ENCODE data around the gene PTPRA.
"Not testable (repeated sequence)": the region's sequence is repeated elsewhere in the genome, so short reads cannot be mapped to it uniquely, and the experiment has no call there.

Gene PTPRA

DNA sequence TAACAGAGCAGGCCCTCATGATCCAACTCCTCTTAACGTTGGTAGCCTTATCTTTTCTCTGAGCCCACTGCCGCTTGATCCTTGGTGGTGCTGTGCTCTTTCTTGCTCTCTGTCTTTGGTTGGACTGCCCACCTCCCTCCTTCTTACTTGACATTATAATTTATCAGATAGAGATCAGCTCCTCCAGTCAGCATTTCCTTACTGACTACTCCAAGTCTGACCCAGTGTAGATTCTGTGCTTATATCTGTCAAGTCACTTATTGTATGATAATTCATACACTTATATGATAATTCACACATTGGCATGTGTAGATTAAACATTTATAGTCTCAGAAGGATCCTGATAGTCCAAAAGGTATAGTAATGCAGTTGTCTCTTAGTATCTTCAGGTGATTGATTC lies 18.1 kb downstream of the PTPRA start:
- Histone ChIP-seq H3K27me3 (ENCODE audit: control insufficient read depth in 1 of 2, insufficient read depth in 2 of 2, low read length in 2 of 2) (no peaks in the 10 kb centered on the region), H3K4me1 (ENCODE audit: insufficient read depth, low read length) (peaks cover 16% of the 10 kb centered on the region), H3K9me3 (ENCODE audit: low read length) (no peaks in the 10 kb centered on the region), H3K36me3 (ENCODE audit: insufficient read depth, low read length) (no peaks in the 10 kb centered on the region), H3K9ac (ENCODE audit: low read length) (no peak overlapping the region), H3K27ac (ENCODE audit: low read depth, low read length) (no peak overlapping the region), H3K4me3 (ENCODE audit: low read depth in 1 of 2, low read length in 2 of 2) (no peak overlapping the region)

GRCh38 chr20:2892376-2892775 lies 19.1 kb downstream of the PTPRA start:
- Histone ChIP-seq H3K4me3 (ENCODE audit: low read depth in 1 of 2, low read length in 2 of 2) (no peak overlapping the region), H3K27ac (ENCODE audit: low read depth, low read length) (no peak overlapping the region)

DNA sequence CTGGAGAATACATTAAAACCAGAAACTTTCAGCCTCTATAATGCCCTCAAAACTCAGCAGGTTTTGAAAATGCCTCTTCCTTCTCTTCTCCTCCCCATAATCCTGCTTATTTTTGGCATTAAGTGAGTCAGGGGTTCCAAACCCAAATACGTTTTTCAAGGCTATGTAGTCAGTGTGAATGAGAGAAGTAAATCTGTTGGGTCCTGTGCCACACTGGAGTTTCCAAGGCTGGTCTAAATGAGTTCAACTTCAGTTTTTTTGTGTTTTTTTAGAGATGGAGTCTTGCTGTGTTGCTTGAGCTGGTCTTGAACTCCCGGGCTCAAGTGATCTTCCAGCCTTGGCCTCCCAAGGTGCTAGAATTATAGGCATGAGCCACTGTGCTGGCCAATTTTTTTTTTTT lies 20.9 kb downstream of the PTPRA start:
- H3K4me3 ChIP-seq (ENCODE audit: low read depth in 1 of 2, low read length in 2 of 2): no peak overlapping the region
- H3K27me3 ChIP-seq (ENCODE audit: control insufficient read depth in 1 of 2, insufficient read depth in 2 of 2, low read length in 2 of 2): no peaks in the 10 kb centered on the region
- H3K36me3 ChIP-seq (ENCODE audit: insufficient read depth, low read length): no peaks in the 10 kb centered on the region
- peaks cover 12% of the 10 kb centered on the region for H3K4me1 ChIP-seq (ENCODE audit: insufficient read depth, low read length)
- H3K9me3 ChIP-seq (ENCODE audit: low read length): no peaks in the 10 kb centered on the region
- no peak overlapping the region for H3K9ac ChIP-seq (ENCODE audit: low read length)
- H3K27ac ChIP-seq (ENCODE audit: low read depth, low read length): no peak overlapping the region

More at GRCh38 chr20:2892376-2892775, 19.1 kb downstream of the PTPRA start:
- Histone ChIP-seq H3K9ac (ENCODE audit: low read length) (no peak overlapping the region), H3K4me1 (ENCODE audit: insufficient read depth, low read length) (peaks cover 16% of the 10 kb centered on the region), H3K9me3 (ENCODE audit: low read length) (no peaks in the 10 kb centered on the region), H3K27me3 (ENCODE audit: control insufficient read depth in 1 of 2, insufficient read depth in 2 of 2, low read length in 2 of 2) (no peaks in the 10 kb centered on the region), H3K36me3 (ENCODE audit: insufficient read depth, low read length) (no peaks in the 10 kb centered on the region)

DNA sequence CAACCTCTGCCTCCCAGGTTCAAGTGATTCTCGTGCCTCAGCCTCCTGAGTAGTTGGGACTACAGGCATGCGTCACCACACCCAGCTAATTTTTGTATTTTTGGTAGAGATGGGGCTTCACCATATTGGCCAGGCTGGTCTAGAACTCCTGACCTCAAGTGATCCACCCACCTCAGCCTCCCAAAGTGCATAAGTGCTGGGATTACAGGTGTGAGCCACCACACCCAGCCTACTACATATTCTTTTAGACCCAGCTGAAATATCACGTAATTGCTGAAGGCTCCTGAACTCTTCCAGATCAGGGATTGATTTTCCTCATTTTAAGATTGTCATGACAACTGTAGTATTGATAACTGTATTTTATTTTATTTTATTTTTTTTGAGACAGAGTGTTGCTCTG lies 21.9 kb downstream of the PTPRA start:
- H3K27me3 ChIP-seq (ENCODE audit: control insufficient read depth in 1 of 2, insufficient read depth in 2 of 2, low read length in 2 of 2); H3K9ac ChIP-seq (ENCODE audit: low read length); H3K27ac ChIP-seq (ENCODE audit: low read depth, low read length); H3K36me3 ChIP-seq (ENCODE audit: insufficient read depth, low read length); H3K4me3 ChIP-seq (ENCODE audit: low read depth in 1 of 2, low read length in 2 of 2); H3K9me3 ChIP-seq (ENCODE audit: low read length): not testable (repeated sequence)
- H3K4me1 ChIP-seq (ENCODE audit: insufficient read depth, low read length): peaks cover 12% of the 10 kb centered on the region

GRCh38 chr20:2899243-2899642 lies 26.0 kb downstream of the PTPRA start:
- H3K27me3 ChIP-seq (ENCODE audit: control insufficient read depth in 1 of 2, insufficient read depth in 2 of 2, low read length in 2 of 2): no peaks in the 10 kb centered on the region
- no peak overlapping the region for H3K9ac ChIP-seq (ENCODE audit: low read length)
- H3K4me1 ChIP-seq (ENCODE audit: insufficient read depth, low read length): no peaks in the 10 kb centered on the region
- no peaks in the 10 kb centered on the region for H3K36me3 ChIP-seq (ENCODE audit: insufficient read depth, low read length)
- no peak overlapping the region for H3K4me3 ChIP-seq (ENCODE audit: low read depth in 1 of 2, low read length in 2 of 2)
- H3K27ac ChIP-seq (ENCODE audit: low read depth, low read length): no peak overlapping the region
- no peaks in the 10 kb centered on the region for H3K9me3 ChIP-seq (ENCODE audit: low read length)

GRCh38 chr20:2900845-2901592 lies 27.7 kb downstream of the PTPRA start:
- Histone ChIP-seq H3K27ac (ENCODE audit: low read depth, low read length) (no peak overlapping the region), H3K4me1 (ENCODE audit: insufficient read depth, low read length) (no peaks in the 10 kb centered on the region), H3K9me3 (ENCODE audit: low read length) (no peaks in the 10 kb centered on the region), H3K27me3 (ENCODE audit: control insufficient read depth in 1 of 2, insufficient read depth in 2 of 2, low read length in 2 of 2) (no peaks in the 10 kb centered on the region), H3K9ac (ENCODE audit: low read length) (no peak overlapping the region), H3K36me3 (ENCODE audit: insufficient read depth, low read length) (no peaks in the 10 kb centered on the region), H3K4me3 (ENCODE audit: low read depth in 1 of 2, low read length in 2 of 2) (no peak overlapping the region)

DNA sequence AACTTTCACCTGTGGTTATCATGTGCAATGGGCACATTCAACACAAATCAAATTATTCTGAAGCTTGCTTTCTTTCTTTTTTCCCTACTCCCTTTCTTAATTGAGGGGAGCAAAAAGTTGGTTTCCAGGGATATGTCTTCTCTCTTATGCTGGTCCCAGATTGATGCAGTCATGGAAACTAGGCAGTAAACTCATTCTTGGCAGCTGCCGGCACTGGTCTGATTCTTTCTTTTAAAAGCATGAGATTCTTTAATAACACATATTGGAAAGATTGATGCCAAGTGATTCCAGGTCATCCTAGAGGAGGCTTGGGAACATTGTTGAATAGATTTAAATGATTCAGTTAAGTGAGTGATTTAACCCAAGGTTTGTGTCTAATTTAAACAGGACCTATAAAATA lies 29.0 kb downstream of the PTPRA start:
- Histone ChIP-seq H3K27ac (ENCODE audit: low read depth, low read length) (no peak overlapping the region), H3K9ac (ENCODE audit: low read length) (no peak overlapping the region), H3K36me3 (ENCODE audit: insufficient read depth, low read length) (no peaks in the 10 kb centered on the region), H3K27me3 (ENCODE audit: control insufficient read depth in 1 of 2, insufficient read depth in 2 of 2, low read length in 2 of 2) (no peaks in the 10 kb centered on the region), H3K4me1 (ENCODE audit: insufficient read depth, low read length) (no peaks in the 10 kb centered on the region), H3K4me3 (ENCODE audit: low read depth in 1 of 2, low read length in 2 of 2) (no peak overlapping the region), H3K9me3 (ENCODE audit: low read length) (no peaks in the 10 kb centered on the region)

GRCh38 chr20:2902818-2903217 lies 29.5 kb downstream of the PTPRA start:
- Histone ChIP-seq H3K4me1 (ENCODE audit: insufficient read depth, low read length) (no peaks in the 10 kb centered on the region), H3K9ac (ENCODE audit: low read length) (no peak overlapping the region), H3K36me3 (ENCODE audit: insufficient read depth, low read length) (no peaks in the 10 kb centered on the region), H3K27me3 (ENCODE audit: control insufficient read depth in 1 of 2, insufficient read depth in 2 of 2, low read length in 2 of 2) (no peaks in the 10 kb centered on the region), H3K27ac (ENCODE audit: low read depth, low read length) (no peak overlapping the region), H3K9me3 (ENCODE audit: low read length) (no peaks in the 10 kb centered on the region), H3K4me3 (ENCODE audit: low read depth in 1 of 2, low read length in 2 of 2) (no peak overlapping the region)

GRCh38 chr20:2903686-2904085 lies 30.4 kb downstream of the PTPRA start:
- Histone ChIP-seq H3K4me3 (ENCODE audit: low read depth in 1 of 2, low read length in 2 of 2) (no peak overlapping the region), H3K36me3 (ENCODE audit: insufficient read depth, low read length) (no peaks in the 10 kb centered on the region), H3K9ac (ENCODE audit: low read length) (no peak overlapping the region), H3K27me3 (ENCODE audit: control insufficient read depth in 1 of 2, insufficient read depth in 2 of 2, low read length in 2 of 2) (no peaks in the 10 kb centered on the region), H3K4me1 (ENCODE audit: insufficient read depth, low read length) (no peaks in the 10 kb centered on the region), H3K27ac (ENCODE audit: low read depth, low read length) (no peak overlapping the region), H3K9me3 (ENCODE audit: low read length) (no peaks in the 10 kb centered on the region)

- Histone ChIP-seq H3K4me1 (ENCODE audit: insufficient read depth, low read length) (no peaks in the 10 kb centered on the region), H3K36me3 (ENCODE audit: insufficient read depth, low read length) (no peaks in the 10 kb centered on the region), H3K27me3 (ENCODE audit: control insufficient read depth in 1 of 2, insufficient read depth in 2 of 2, low read length in 2 of 2) (no peaks in the 10 kb centered on the region), H3K9ac (ENCODE audit: low read length) (no peak overlapping the region), H3K27ac (ENCODE audit: low read depth, low read length) (no peak overlapping the region), H3K4me3 (ENCODE audit: low read depth in 1 of 2, low read length in 2 of 2) (no peak overlapping the region), H3K9me3 (ENCODE audit: low read length) (no peaks in the 10 kb centered on the region)
Observed at GRCh38 chr20:2907519-2907918, 34.2 kb downstream of the PTPRA start.

GRCh38 chr20:2909953-2910352 lies 36.7 kb downstream of the PTPRA start:
- no peaks in the 10 kb centered on the region for H3K9me3 ChIP-seq (ENCODE audit: low read length)
- H3K27ac ChIP-seq (ENCODE audit: low read depth, low read length): no peak overlapping the region
- no peak overlapping the region for H3K4me3 ChIP-seq (ENCODE audit: low read depth in 1 of 2, low read length in 2 of 2)
- H3K36me3 ChIP-seq (ENCODE audit: insufficient read depth, low read length): no peaks in the 10 kb centered on the region
- no peaks in the 10 kb centered on the region for H3K4me1 ChIP-seq (ENCODE audit: insufficient read depth, low read length)
- H3K9ac ChIP-seq (ENCODE audit: low read length): no peak overlapping the region
- no peaks in the 10 kb centered on the region for H3K27me3 ChIP-seq (ENCODE audit: control insufficient read depth in 1 of 2, insufficient read depth in 2 of 2, low read length in 2 of 2)

GRCh38 chr20:2911200-2911599 lies 37.9 kb downstream of the PTPRA start:
- H3K9ac ChIP-seq (ENCODE audit: low read length): no peak overlapping the region
- H3K36me3 ChIP-seq (ENCODE audit: insufficient read depth, low read length): no peaks in the 10 kb centered on the region
- no peaks in the 10 kb centered on the region for H3K4me1 ChIP-seq (ENCODE audit: insufficient read depth, low read length)
- H3K9me3 ChIP-seq (ENCODE audit: low read length): no peaks in the 10 kb centered on the region
- H3K4me3 ChIP-seq (ENCODE audit: low read depth in 1 of 2, low read length in 2 of 2): no peak overlapping the region
- H3K27me3 ChIP-seq (ENCODE audit: control insufficient read depth in 1 of 2, insufficient read depth in 2 of 2, low read length in 2 of 2): no peaks in the 10 kb centered on the region
- H3K27ac ChIP-seq (ENCODE audit: low read depth, low read length): no peak overlapping the region
